OCI-LY1 (cell line): ENCODE measurements around the gene CTNND2.
"Not testable (repeated sequence)": the region's sequence is repeated elsewhere in the genome, so short reads cannot be mapped to it uniquely, and the experiment has no call there.

Experiments used
- H2AFZ ChIP-seq: fragments of 200-600 bp; sonication (generic), shearing (Covaris generic); 2 replicates; pipeline ENCODE4 v1.6.0; 2014; ENCODE audit warnings: antibody characterized with exemption, mild to moderate bottlenecking, low read length
- H3F3A ChIP-seq: fragments of 200-600 bp; sonication (generic), shearing (Covaris generic); 2 replicates; pipeline ENCODE4 v1.6.0; 2014; ENCODE audit warnings: mild to moderate bottlenecking, antibody characterized with exemption, low read length, moderate library complexity; ENCODE audit not compliant: insufficient read depth
- H3K27ac ChIP-seq: fragments of 200-600 bp; sonication (generic); 2 replicates; pipeline ENCODE4 v1.5.1; 2014; ENCODE audit warnings: low read length, mixed run types, mild to moderate bottlenecking, low read depth; ENCODE audit not compliant: poor library complexity, severe bottlenecking
- H3K27me3 ChIP-seq: fragments of 200-600 bp; sonication (generic); 2 replicates; pipeline ENCODE4 v1.6.0; 2014; ENCODE audit warnings: antibody characterized with exemption, mild to moderate bottlenecking, low read length, moderate library complexity; ENCODE audit not compliant: insufficient read depth
- H3K36me3 ChIP-seq: fragments of 200-600 bp; sonication (generic); 2 replicates; pipeline ENCODE4 v1.6.1; 2014; ENCODE audit warnings: mild to moderate bottlenecking, antibody characterized with exemption, low read length, moderate library complexity, mixed read lengths; ENCODE audit not compliant: insufficient read depth
- H3K4me1 ChIP-seq: fragments of 200-600 bp; sonication (generic); 2 replicates; pipeline ENCODE4 v1.5.1; 2014; ENCODE audit warnings: mild to moderate bottlenecking, low read length, moderate library complexity; ENCODE audit not compliant: insufficient read depth, severe bottlenecking
- H3K4me2 ChIP-seq: fragments of 200-600 bp; sonication (generic), shearing (Covaris generic); 2 replicates; pipeline ENCODE4 v1.6.1; 2014; ENCODE audit warnings: low read length
- H3K4me3 ChIP-seq: fragments of 200-600 bp; sonication (generic); 2 replicates; pipeline ENCODE4 v1.5.1; 2014; ENCODE audit warnings: low read length, low read depth, mild to moderate bottlenecking, mixed read lengths; ENCODE audit not compliant: poor library complexity, severe bottlenecking
- H3K79me2 ChIP-seq: fragments of 200-600 bp; shearing (Covaris generic); 2 replicates; pipeline ENCODE4 v1.6.1; 2016; ENCODE audit warnings: mixed run types, low read length, mixed read lengths; ENCODE audit not compliant: insufficient read depth
- H3K9ac ChIP-seq: fragments of 200-600 bp; sonication (generic), shearing (Covaris generic); 2 replicates; pipeline ENCODE4 v1.6.1; 2014; ENCODE audit warnings: mild to moderate bottlenecking, low read length, mixed read lengths
- H3K9me2 ChIP-seq: fragments of 200-600 bp; sonication (generic), shearing (Covaris generic); 2 replicates; pipeline ENCODE4 v1.6.1; 2014; ENCODE audit warnings: low read depth, mild to moderate bottlenecking, low read length, mixed read lengths
- H3K9me3 ChIP-seq: fragments of 200-600 bp; shearing (Covaris generic); 2 replicates; pipeline ENCODE4 v1.6.1; 2014; ENCODE audit warnings: low read length, mixed read lengths
- H4K20me1 ChIP-seq: fragments of 200-600 bp; sonication (generic), shearing (Covaris generic); 2 replicates; pipeline ENCODE4 v1.6.0; 2016; ENCODE audit warnings: mild to moderate bottlenecking, low read length; ENCODE audit not compliant: insufficient read depth
- CTCF ChIP-seq: fragments of 200-600 bp; sonication (generic), shearing (Covaris generic); IDR thresholded peaks from 2 replicates; pipeline ENCODE4 v1.5.1; 2017; ENCODE audit warnings: mild to moderate bottlenecking, antibody characterized with exemption, low read length, moderate library complexity, mixed read lengths
- EZH2 ChIP-seq: fragments of 200-600 bp; sonication (generic), shearing (Covaris generic); IDR thresholded peaks from 2 replicates; pipeline ENCODE4 v1.8.0; 2017; ENCODE audit warnings: borderline replicate concordance, mixed run types, mild to moderate bottlenecking, antibody characterized with exemption, low read length, moderate library complexity, mixed read lengths

CTNND2 gene

GRCh38 chr5:11415751-11416150 is 488.5 kb downstream of the CTNND2 start:
- no peaks in the 10 kb centered on the region for H3K9me2 ChIP-seq
- no peaks in the 10 kb centered on the region for H3F3A ChIP-seq
- no peaks in the 10 kb centered on the region for H3K27me3 ChIP-seq
- no peak overlapping the region for H3K9ac ChIP-seq
- no peaks in the 10 kb centered on the region for H3K9me3 ChIP-seq
- H3K4me3 ChIP-seq = no peak overlapping the region
- no peaks in the 10 kb centered on the region for H3K79me2 ChIP-seq
- H3K27ac ChIP-seq = no peak overlapping the region
- H3K36me3 ChIP-seq = no peaks in the 10 kb centered on the region
- TF ChIP-seq CTCF (no peak), EZH2 (no peak)
- no peaks in the 10 kb centered on the region for H3K4me1 ChIP-seq
- H2AFZ ChIP-seq = no peak overlapping the region
- H3K4me2 ChIP-seq = no peak overlapping the region
- no peaks in the 10 kb centered on the region for H4K20me1 ChIP-seq

- H3K27me3 ChIP-seq, H3K79me2 ChIP-seq, H3K9me3 ChIP-seq, H3K27ac ChIP-seq, H3K4me3 ChIP-seq, H2AFZ ChIP-seq, H3K4me1 ChIP-seq, H3K4me2 ChIP-seq, H3K36me3 ChIP-seq, H4K20me1 ChIP-seq, H3K9me2 ChIP-seq, H3K9ac ChIP-seq, H3F3A ChIP-seq: not testable (repeated sequence)
These were observed 489.5 kb downstream of the CTNND2 start for GRCh38 chr5:11414732-11415131.

GRCh38 chr5:11411621-11412020 is 492.6 kb downstream of the CTNND2 start:
- no peaks in the 10 kb centered on the region for H4K20me1 ChIP-seq
- H3F3A ChIP-seq = no peaks in the 10 kb centered on the region
- no peaks in the 10 kb centered on the region for H3K4me1 ChIP-seq
- no peak for TF ChIP-seq EZH2
- no peak for TF ChIP-seq CTCF
- no peaks in the 10 kb centered on the region for H3K9me2 ChIP-seq
- H3K27me3 ChIP-seq = no peaks in the 10 kb centered on the region
- no peak overlapping the region for H2AFZ ChIP-seq
- no peak overlapping the region for H3K4me3 ChIP-seq
- no peak overlapping the region for H3K27ac ChIP-seq
- H3K79me2 ChIP-seq = no peaks in the 10 kb centered on the region
- H3K9ac ChIP-seq = no peak overlapping the region
- H3K36me3 ChIP-seq = no peaks in the 10 kb centered on the region
- H3K4me2 ChIP-seq = no peak overlapping the region
- H3K9me3 ChIP-seq = no peaks in the 10 kb centered on the region

GRCh38 chr5:11407556-11408145 is 496.6 kb downstream of the CTNND2 start:
- Histone ChIP-seq H3F3A (no peaks in the 10 kb centered on the region), H3K9me3 (no peaks in the 10 kb centered on the region), H3K9me2 (no peaks in the 10 kb centered on the region), H3K4me2 (no peak overlapping the region), H3K4me3 (no peak overlapping the region), H3K36me3 (no peaks in the 10 kb centered on the region), H3K9ac (no peak overlapping the region), H3K27ac (no peak overlapping the region), H3K27me3 (no peaks in the 10 kb centered on the region), H3K4me1 (no peaks in the 10 kb centered on the region), H4K20me1 (no peaks in the 10 kb centered on the region), H3K79me2 (no peaks in the 10 kb centered on the region), H2AFZ (no peak overlapping the region)
- no peak for TF ChIP-seq EZH2
- TF ChIP-seq CTCF = no peak
